GM19328 (cell line): ENCODE measurements around the gene GPR143.

Experiments used
- ATAC-seq: cut with Tn5 transposase; IDR thresholded peaks from one replicate; pipeline ENCODE4 v1.9.1; 2021; ENCODE audit warnings: mild to moderate bottlenecking, moderate library complexity; ENCODE audit not compliant: unreplicated experiment

GPR143 gene

DNA sequence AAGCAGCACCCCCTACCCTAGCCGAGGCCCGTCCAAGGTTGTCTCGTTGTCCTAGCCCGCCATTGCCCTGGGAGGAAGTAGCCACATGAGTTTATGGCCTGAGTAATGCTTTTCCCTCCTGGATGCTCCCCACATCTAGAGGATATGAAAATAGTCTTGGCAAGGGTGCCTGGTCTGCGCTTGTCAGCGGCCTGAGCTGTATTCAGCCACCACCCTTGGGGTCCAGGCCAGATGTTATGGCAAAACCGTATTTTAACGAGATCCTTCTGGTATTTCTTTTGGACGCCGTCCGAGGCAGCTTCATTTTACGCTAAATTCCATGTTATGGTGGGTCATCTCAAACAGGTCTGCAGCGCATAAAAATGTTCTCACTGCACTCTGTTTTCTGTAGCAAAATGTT, 89.3 kb downstream of the GPR143 start:
- no peak for ATAC-seq
